SK-N-SH treated with all-trans-retinoic acid at 6 μM for 48 hours (cell line): ENCODE measurements around the gene COX5A.

Source experiments
- ARNTL ChIP-seq: fragments of 450-650 bp; formaldehyde crosslinking; IDR thresholded peaks from 2 replicates; pipeline ENCODE4 v1.5.0; 2020; ENCODE audit warnings: low read depth, mild to moderate bottlenecking, moderate library complexity, borderline replicate concordance
- CREB5 ChIP-seq: fragments of 250-450 bp; sonication (Bioruptor Pico); IDR thresholded peaks from 2 replicates; pipeline ENCODE4 v1.5.1; 2020; ENCODE audit warnings: low read depth, mild to moderate bottlenecking, moderate library complexity
- CSRNP3 ChIP-seq: fragments of 250-450 bp; sonication (Bioruptor Pico); IDR thresholded peaks from 2 replicates; pipeline ENCODE4 v1.5.1; 2021; ENCODE audit warnings: mild to moderate bottlenecking, moderate library complexity
- GLIS3 ChIP-seq: fragments of 250-450 bp; sonication (Bioruptor Pico); IDR thresholded peaks from 2 replicates; pipeline ENCODE4 v1.5.0; 2020; ENCODE audit warnings: mild to moderate bottlenecking, moderate library complexity
- ISL1 ChIP-seq: fragments of 250-450 bp; sonication (Bioruptor Pico); IDR thresholded peaks from 2 replicates; pipeline ENCODE4 v2.1.2; 2022; ENCODE audit warnings: mild to moderate bottlenecking, moderate library complexity
- PATZ1 ChIP-seq: fragments of 250-450 bp; sonication (Bioruptor Pico); IDR thresholded peaks from 2 replicates; pipeline ENCODE4 v1.8.0; 2020; ENCODE audit warnings: mild to moderate bottlenecking, moderate library complexity, borderline replicate concordance
- RARB ChIP-seq: fragments of 250-450 bp; sonication (Bioruptor Pico); IDR thresholded peaks from 2 replicates; pipeline ENCODE4 v1.8.0; 2021; ENCODE audit warnings: mild to moderate bottlenecking, moderate library complexity
- TCF4 ChIP-seq: fragments of 250-450 bp; sonication (Bioruptor Pico); IDR thresholded peaks from 2 replicates; pipeline ENCODE4 v1.8.0; 2021; ENCODE audit warnings: mild to moderate bottlenecking, moderate library complexity, borderline replicate concordance
- TSHZ2 ChIP-seq: fragments of 250-450 bp; sonication (Bioruptor Pico); IDR thresholded peaks from 2 replicates; pipeline ENCODE4 v1.5.0; 2020; ENCODE audit warnings: mild to moderate bottlenecking, moderate library complexity
- ZC3H10 ChIP-seq: fragments of 250-450 bp; sonication (Bioruptor Pico); IDR thresholded peaks from 2 replicates; pipeline ENCODE4 v1.5.1; 2021; ENCODE audit warnings: mild to moderate bottlenecking, moderate library complexity
- ZNF565 ChIP-seq: fragments of 450-650 bp; formaldehyde crosslinking; conservative IDR thresholded peaks from 2 replicates; pipeline ENCODE4 v1.5.0; 2020; ENCODE audit warnings: low read depth, mild to moderate bottlenecking, moderate library complexity

- TF ChIP-seq TCF4 (CRISPR knock-in tag) (no peak), PATZ1 (CRISPR knock-in tag) (no peak), GLIS3 (CRISPR knock-in tag) (no peak), ZNF565 (CRISPR knock-in tag) (no peak), RARB (no peak), ZC3H10 (CRISPR knock-in tag) (no peak), TSHZ2 (CRISPR knock-in tag) (no peak), ARNTL (CRISPR knock-in tag) (no peak), CSRNP3 (CRISPR knock-in tag) (no peak), CREB5 (CRISPR knock-in tag) (no peak), ISL1 (CRISPR knock-in tag) (no peak)
Measured at GRCh38 chr15:74870436-74871215, 67.2 kb downstream of the COX5A start.
